ENCODE measurements around the gene C11orf54.

The C11orf54 gene

GRCh38 chr11:93733474-93733873 lies 8.0 kb upstream of the C11orf54 start:
- peaks cover 60% of the 10 kb centered on the region for H3K79me2 ChIP-seq (ENCODE audit: insufficient read depth, low read length)

DNA sequence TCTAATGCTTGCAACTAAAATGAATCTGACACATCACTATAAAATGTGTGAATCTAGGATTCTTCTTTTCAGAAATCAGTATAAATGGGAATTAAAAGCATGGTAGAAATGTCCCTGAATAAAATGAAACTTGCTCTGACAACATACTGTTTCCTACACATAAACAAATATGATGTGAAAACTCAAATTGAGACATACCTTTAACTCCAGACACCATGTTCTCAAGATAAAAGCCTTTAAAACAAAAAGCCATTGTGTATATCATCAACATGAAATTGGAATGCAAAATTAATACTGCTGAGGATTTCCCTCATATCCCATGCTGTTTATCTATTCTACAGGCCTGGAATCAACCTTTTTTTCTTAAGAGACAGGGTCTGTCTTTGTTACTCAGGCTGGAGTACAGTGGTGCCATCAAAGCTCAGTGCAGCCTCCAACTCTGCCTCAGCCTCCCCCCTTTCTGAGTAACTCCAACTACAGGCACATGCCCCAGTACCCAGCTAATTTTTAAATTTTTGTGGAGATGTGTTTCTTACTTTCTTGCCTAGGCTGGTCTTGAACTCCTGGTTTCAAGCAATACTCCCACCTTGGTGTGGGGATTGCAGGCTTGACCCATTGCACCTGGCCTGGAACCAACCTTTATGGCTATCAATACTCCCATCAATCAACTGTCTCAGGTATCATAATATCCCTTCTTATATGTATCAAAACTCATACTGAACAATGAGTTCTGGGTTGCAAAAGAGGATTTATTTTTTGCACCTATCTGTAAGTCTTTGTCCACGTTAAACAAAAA lies 6.8 kb upstream of the C11orf54 start:
- Histone ChIP-seq H3K9ac (ENCODE audit: low read depth, low read length) (no peak overlapping the region), H4K20me1 (ENCODE audit: insufficient read depth, low read length) (peaks cover 64% of the 10 kb centered on the region), H3K9me3 (ENCODE audit: insufficient read depth, low read length, severe bottlenecking) (no peaks in the 10 kb centered on the region), H3K4me1 (ENCODE audit: insufficient read depth, low read length) (peaks cover 53% of the 10 kb centered on the region), H3K4me3 (ENCODE audit: low read depth in 1 of 2, low read length in 2 of 2) (no peak overlapping the region), H2AFZ (ENCODE audit: low read depth, low read length) (no peak overlapping the region), H3K4me2 (ENCODE audit: insufficient read depth, low read length) (peak overlapping the region; percentile 71; the same call in 1 of the 2 replicates), H3K27me3 (ENCODE audit: insufficient read depth, low read length, poor library complexity) (no peaks in the 10 kb centered on the region), H3K36me3 (ENCODE audit: insufficient read depth, low read length) (peaks cover 100% of the 10 kb centered on the region), H3K27ac (ENCODE audit: low read length) (no peak overlapping the region), H3K79me2 (ENCODE audit: insufficient read depth, low read length) (peaks cover 72% of the 10 kb centered on the region)
- DNase-seq (no peak), ATAC-seq (ENCODE audit: insufficient read depth, low read depth) (peak; percentile 46; the same call in 2 of the 3 replicates)
- TF ChIP-seq EZH2 (IDR thresholded peaks at IDR 0.05; ENCODE audit: borderline replicate concordance, low read depth, low read length, severe bottlenecking): no peak
- no peak for TF ChIP-seq CTCF (IDR thresholded peaks at IDR 0.05; ENCODE audit: borderline replicate concordance, extremely low read depth, low read length, poor library complexity, severe bottlenecking)

More at GRCh38 chr11:93733474-93733873, 8.0 kb upstream of the C11orf54 start:
- H3K9ac ChIP-seq (ENCODE audit: low read depth, low read length): no peak overlapping the region
- H3K27ac ChIP-seq (ENCODE audit: low read length): no peak overlapping the region
- H3K4me3 ChIP-seq (ENCODE audit: low read depth in 1 of 2, low read length in 2 of 2): no peak overlapping the region
- peaks cover 100% of the 10 kb centered on the region for H3K36me3 ChIP-seq (ENCODE audit: insufficient read depth, low read length)
- H3K9me3 ChIP-seq (ENCODE audit: insufficient read depth, low read length, severe bottlenecking): no peaks in the 10 kb centered on the region
- DNase-seq (no peak), ATAC-seq (ENCODE audit: insufficient read depth, low read depth) (no peak)
- H3K27me3 ChIP-seq (ENCODE audit: insufficient read depth, low read length, poor library complexity): no peaks in the 10 kb centered on the region
- peaks cover 52% of the 10 kb centered on the region; the same call in 1 of the 2 replicates for H4K20me1 ChIP-seq (ENCODE audit: insufficient read depth, low read length)
- no peak overlapping the region for H3K4me2 ChIP-seq (ENCODE audit: insufficient read depth, low read length)
- H3K4me1 ChIP-seq (ENCODE audit: insufficient read depth, low read length): peaks cover 42% of the 10 kb centered on the region
- H2AFZ ChIP-seq (ENCODE audit: low read depth, low read length): no peak overlapping the region
- TF ChIP-seq CTCF (IDR thresholded peaks at IDR 0.05; ENCODE audit: borderline replicate concordance, extremely low read depth, low read length, poor library complexity, severe bottlenecking) (no peak), EZH2 (IDR thresholded peaks at IDR 0.05; ENCODE audit: borderline replicate concordance, low read depth, low read length, severe bottlenecking) (no peak)

DNA sequence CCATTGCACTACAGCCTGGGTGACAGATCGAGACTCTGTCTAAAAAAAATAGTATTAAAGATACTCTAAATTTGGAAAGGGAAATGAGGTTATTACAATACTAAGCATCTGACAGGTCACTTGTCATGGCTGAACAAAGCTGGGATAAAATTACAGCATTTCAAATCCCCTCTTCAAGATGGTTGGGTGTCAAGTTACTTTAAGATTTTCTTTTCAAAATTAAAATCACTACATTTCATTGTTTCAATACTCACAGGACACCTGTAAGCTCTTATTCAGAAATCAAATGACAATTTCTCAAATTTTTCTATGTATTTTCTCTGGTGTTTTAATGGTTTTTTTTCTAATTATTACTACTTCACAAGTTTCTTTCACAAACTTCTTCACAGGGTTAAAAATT lies 5.8 kb upstream of the C11orf54 start:
- H3K9me3 ChIP-seq (ENCODE audit: insufficient read depth, low read length, severe bottlenecking): no peaks in the 10 kb centered on the region
- H3K36me3 ChIP-seq (ENCODE audit: insufficient read depth, low read length): peaks cover 96% of the 10 kb centered on the region
- no peak overlapping the region for H3K4me3 ChIP-seq (ENCODE audit: low read depth in 1 of 2, low read length in 2 of 2)
- peaks cover 69% of the 10 kb centered on the region for H4K20me1 ChIP-seq (ENCODE audit: insufficient read depth, low read length)
- no peak for TF ChIP-seq CTCF (IDR thresholded peaks at IDR 0.05; ENCODE audit: borderline replicate concordance, extremely low read depth, low read length, poor library complexity, severe bottlenecking)
- no peak for TF ChIP-seq EZH2 (IDR thresholded peaks at IDR 0.05; ENCODE audit: borderline replicate concordance, low read depth, low read length, severe bottlenecking)
- no peak overlapping the region for H2AFZ ChIP-seq (ENCODE audit: low read depth, low read length)
- no peak for DNase-seq
- H3K9ac ChIP-seq (ENCODE audit: low read depth, low read length): no peak overlapping the region
- peak overlapping the region; percentile 71; the same call in 1 of the 2 replicates for H3K4me2 ChIP-seq (ENCODE audit: insufficient read depth, low read length)
- no peak overlapping the region for H3K27ac ChIP-seq (ENCODE audit: low read length)
- H3K27me3 ChIP-seq (ENCODE audit: insufficient read depth, low read length, poor library complexity): no peaks in the 10 kb centered on the region
- H3K79me2 ChIP-seq (ENCODE audit: insufficient read depth, low read length): peaks cover 82% of the 10 kb centered on the region
- H3K4me1 ChIP-seq (ENCODE audit: insufficient read depth, low read length): peaks cover 59% of the 10 kb centered on the region
- ATAC-seq (ENCODE audit: insufficient read depth, low read depth): no peak

All from DND-41 (cell line).